DMS 273 (cell line): ENCODE measurements around the gene EPSTI1.
"Not testable (repeated sequence)": the region's sequence is repeated elsewhere in the genome, so short reads cannot be mapped to it uniquely, and the experiment has no call there.

ENCODE experiments used
- DNase-seq: peaks from one replicate; lab custom pipeline; 2025; ENCODE audit not compliant: unreplicated experiment; lab: John Stamatoyannopoulos, UW

Gene EPSTI1

DNA sequence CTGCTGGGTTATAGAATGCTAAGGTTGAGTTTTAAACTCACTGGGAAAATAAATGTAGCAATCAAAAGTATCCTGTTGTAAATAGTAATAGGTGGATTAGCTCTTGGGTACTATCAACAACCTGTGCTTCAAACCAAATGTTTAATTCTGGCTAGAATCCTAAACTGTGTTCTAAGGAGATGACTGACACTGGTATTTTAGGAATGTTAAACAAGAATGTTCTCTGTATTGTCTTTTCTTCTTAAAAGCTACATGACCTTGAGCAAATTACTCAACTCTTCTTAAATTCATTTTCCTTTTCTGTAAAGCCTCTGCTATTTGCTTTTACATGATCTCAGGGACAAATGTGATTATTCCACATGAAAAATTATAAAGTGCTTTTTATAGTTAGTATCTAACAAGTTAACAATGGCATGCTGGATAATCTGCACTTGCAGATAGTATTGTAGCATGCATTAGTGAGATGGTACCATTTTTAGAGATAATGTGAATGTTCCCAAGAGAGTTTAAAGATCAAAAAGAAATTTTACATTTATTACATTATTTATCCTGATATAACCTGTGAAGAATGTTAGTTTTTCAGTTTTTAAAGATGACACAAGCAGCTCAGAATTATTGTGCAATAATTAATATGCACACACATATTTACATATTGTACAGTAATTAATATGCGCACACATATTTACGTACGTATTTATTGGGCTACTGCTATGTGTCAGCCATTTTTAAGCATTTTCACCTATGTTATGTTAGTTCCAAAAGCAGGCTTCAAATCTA, 13.6 kb upstream of the EPSTI1 start:
- no peak for DNase-seq

DNA sequence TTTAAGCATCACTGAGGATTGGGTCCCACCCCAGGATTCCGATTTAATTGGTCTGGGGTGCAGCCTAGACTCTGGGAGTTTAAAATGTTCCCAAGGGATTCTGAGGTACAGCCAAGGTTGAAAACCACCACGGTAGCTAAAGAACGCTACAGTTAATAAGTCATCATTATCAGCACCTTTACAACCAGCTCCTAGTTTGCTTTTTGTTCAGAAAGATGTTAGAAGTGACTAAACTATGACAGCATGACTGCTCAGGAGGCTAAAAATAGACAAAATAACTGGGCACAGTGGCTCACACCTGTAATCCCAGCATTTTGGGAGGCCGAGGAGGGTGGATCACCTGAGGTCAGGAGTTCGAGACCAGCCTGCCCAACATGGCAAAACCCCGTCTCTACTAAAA, 11.7 kb upstream of the EPSTI1 start:
- DNase-seq: no peak

DNA sequence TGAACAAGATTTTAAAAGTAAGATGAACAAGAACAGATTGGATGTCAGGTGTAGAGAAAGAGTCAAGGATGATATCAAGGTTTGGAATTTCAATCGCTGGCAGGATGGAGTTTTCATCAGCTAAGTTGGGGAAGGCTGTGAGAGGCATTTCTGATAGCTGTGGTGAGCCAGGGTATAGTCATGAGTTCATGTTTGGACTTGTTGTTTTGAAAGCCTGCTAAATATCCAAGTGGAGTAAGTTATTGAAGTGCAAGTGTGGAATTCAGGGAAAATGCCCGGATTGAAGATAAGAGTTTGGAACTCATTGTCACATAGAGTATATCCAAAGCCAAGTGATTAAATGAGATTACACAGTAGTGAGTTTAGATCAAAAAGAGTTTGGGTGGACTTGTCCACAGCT, 11.0 kb upstream of the EPSTI1 start:
- no peak for DNase-seq

DNA sequence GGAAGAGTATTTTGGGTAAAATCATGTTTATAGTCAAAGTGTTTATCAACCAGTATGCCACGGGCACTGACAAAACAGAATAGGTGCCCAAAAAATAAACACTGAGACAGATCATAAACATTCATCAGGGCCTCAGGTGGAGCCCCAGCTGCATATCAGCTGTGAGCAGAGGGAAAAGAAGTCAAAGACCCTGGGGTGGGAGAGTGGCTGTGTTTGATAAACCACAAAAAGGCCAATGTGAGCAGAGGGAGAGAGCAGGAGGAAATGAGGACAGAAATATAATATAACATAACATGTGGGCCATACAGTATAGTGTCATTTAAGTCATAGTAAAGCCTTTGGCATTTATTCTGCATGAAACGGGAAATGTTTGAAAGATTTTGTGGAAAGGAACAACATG, 10.0 kb upstream of the EPSTI1 start:
- no peak for DNase-seq

DNA sequence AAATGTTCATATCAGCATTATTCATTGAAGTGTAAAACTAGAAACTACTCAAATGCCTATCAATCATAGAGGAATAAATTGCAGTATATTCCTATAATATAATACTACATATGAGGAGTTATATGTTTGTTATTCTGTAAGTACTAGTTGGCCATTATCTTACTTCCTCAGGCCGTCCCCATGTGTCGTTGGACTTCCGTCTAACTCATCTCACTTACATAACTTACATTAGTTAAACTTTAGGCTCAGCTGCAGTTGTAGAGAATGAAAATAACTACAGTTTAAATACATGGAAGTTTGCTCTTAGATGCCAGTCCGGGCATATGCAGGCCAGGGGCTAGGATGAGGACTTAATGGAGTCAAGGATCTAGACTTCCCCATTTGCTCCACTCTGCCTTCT, 8.6 kb upstream of the EPSTI1 start:
- no peak for DNase-seq

DNA sequence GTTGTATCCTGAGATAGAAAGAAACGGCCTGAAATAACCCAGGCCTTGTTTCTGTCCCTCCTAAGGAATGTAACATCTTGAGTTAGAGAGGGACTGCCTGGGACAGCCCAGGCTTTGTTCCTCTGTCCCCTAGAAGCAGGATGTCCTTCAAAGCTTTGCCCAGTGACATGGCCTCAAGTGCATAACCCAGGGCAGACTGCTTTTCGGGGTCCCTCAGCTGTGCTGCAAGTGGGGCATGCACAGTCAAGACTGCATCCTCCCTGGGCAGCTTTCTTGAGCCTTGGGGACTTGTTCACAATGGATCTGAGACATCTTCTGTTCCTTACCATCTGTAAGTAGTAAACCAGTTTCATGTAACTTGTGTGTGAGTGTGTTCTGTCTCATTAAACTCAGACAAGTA, 7.5 kb upstream of the EPSTI1 start:
- no peak for DNase-seq

DNA sequence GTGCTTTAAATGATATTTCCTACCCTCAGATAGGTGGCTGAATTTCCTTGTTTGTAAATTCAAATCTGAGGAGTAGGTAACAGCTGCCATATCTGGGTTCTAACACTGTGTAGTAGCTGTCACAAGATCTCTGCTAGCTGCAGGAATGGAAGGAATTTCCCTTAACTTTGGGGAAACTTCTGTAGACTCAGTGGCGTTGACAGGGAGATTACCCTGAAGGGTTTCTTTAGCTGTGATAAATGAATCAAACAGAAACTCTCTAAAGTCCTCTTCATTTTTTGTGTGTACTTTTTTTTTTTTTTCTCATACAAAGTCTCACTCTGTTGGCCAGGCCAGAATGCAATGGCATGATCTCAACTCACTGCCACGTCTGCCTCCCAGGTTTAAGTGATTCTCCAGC, 5.3 kb upstream of the EPSTI1 start:
- no peak for DNase-seq

DNA sequence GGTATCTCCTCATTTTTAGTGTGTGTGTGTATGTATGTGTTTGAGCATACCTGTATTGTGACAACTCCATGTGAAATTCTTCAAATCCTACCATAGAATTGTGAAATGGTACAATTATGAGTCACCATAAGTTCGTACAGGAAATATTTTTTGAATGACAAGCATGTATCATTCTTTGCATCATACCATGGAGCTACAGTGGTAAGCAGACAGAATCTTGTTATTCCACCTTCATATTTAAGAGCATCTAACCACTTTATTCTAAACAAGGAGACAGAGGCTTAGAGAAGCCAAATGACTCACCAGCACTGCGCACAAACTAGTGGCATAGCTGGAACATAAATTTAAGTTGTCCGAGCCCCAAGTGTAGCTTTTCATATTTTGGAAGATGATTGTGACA, 4.5 kb upstream of the EPSTI1 start:
- DNase-seq: no peak

DNA sequence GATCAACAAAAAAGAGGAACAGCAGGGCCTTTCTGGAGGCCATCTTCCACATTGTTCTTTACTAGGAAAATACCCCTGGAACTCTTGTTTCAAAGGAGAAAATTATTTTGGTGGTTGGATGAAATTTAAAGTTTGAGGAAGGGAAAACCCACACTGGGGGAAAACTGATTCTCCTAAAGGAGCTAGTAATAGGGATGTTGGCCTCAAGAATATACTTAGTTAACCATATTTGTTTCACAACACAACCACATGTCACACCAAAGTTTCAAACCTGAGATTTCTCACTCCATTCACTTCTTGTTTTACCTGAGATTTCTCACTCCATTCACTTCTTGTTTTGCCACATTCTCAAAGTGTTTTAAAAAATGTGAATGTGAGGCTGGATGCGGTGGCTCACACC, 2.8 kb upstream of the EPSTI1 start:
- no peak for DNase-seq

DNA sequence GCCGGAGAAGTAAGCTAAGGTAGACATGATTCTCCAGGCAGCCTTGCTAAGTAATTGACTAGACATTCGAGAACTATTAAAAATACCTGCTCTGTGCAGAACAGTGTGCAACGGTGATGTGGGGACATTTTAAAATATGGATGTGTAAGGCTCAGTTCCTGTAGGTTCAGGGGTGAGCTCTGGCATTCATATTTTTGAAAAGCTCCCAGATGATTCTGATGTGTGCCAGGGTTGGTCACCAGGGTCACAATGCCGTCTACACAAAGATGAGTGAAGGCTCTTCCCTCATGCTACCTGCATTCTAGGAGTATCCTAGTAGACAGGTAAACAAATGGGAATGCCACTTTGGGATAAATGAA, 702 bp upstream of the EPSTI1 start:
- no peak for DNase-seq

DNA sequence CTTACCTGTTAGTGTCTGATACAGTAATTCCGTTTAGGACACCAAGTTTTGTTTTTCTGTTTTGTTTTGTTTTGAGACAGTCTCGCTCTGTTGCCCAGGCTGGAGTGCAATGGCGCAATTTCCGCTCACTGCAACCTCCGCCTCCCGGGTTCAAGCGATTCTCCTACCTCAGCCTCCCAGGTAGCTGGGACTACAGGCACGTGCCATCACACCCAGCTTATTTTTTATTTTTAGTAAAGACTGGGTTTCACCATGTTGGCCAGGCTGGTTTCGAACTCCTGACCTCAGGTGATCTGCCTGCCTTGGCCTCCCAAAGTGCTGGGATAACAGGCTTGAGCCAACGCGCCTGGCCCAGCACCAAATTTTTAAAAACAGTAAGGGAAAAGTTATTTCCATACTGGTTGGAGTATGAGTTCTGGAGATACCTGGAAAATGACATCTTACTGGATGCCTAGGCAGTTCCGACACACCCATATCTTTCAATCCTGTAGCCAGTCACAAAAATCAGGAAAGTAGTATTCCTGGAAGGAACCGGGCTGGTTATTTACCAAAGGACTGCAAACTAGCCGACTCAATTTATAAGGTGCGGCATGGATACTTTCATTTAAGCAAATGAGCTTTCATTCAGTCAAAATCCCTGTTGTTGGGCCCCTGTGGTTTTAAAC, 676 bp downstream of the EPSTI1 start:
- not testable (repeated sequence) for DNase-seq

DNA sequence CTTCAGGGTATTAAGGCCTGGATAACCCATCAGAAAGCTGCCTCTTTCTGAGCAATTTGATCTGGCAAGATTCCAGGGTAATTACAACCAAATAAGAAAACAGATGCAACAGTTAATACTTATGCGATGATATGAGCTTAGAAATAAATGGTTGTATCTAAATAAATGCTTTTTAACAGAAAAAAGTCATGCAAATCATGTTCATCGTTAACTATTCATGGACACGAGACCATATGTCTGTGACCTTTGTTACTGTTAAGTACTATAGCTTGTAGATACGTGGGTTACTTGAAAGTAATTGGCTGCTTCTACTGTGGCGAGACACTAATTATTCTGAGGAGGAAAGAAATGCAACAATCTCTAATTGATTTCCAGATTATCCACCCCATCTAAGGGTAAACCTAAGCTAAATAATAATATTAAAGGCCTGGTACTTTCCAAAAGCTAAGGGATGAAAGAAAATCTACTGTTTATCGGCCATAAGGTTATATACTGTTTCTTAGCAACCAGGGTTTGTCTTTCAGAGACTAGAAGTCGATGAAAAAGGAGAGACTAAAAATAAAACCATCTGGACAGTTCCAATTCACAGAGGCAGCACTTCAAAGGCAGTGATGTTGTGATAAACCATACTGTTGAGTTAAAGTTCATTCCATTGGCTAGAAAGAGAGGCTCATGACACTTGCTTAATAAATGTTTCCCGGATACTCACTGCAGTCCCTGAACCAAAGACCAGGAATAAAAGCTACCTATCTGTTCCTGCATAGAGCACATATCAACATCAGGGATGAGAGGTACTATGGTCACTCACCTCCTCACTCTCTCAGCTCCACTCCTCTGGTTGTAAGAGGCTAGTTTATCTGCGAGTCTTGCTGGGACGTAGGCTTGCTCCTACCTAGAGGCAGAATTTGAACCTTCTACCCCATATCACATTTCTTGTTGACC, 1.5 kb downstream of the EPSTI1 start:
- DNase-seq: peak; percentile 83

DNA sequence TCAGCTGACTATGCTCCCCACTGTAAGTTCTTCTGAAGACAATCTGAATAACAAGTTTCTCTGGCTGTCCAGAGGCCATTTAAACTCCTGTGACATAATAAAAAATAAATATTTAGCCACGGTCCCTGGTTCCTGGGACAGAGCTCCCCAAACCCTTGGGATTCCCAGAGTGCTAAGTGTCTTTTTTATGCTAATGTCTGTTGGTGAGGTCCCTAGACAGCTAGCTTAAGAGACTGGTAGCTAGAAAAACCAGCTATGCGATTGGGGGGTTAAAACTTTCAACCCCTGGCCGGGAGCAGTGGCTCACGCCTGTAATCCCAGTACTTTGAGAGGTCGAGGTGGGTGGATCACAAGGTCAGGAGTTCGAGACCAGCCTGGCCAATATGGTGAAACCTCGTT, 5.9 kb downstream of the EPSTI1 start:
- no peak for DNase-seq

DNA sequence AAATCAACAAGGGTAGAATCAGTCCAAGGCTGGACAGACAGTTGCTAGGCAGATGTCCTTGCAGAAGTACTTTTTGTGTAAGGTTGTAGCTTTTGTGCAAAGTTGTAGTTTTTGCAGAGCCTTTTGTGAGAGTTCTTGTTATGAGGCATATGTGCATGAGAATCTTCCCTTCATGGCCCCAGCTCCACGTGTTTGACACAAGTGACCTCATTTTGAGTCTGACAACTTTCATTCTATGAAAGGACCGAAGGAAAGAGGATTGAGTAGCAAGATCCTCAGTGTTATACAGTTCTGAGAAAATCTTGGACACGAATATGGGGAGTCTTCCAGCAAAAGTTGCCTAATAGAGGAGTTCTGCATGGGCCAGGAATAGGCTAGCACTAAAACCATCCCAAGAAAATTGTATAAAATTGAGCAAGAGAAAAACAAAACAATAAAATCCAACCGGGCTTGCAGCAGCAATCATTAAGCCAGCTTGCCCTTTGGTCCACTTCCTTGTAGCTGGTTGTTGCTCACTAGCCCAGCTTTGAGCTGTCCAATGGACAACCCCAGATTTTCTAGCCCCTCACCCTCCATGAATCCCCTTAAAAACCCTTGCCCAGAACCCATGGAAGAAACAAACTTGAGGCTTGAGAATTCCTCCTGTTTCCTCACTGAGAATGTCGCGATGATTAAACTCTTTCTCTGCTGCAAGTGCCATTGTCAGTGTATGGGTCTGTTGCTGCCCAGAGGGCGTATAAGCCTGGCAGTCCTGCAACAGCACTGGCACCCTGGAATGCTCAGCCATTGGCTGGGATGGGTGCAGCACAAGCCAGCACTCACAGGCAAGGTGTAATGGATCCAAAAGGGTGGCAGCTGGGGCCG, 6.5 kb downstream of the EPSTI1 start:
- DNase-seq: peak; percentile 54

DNA sequence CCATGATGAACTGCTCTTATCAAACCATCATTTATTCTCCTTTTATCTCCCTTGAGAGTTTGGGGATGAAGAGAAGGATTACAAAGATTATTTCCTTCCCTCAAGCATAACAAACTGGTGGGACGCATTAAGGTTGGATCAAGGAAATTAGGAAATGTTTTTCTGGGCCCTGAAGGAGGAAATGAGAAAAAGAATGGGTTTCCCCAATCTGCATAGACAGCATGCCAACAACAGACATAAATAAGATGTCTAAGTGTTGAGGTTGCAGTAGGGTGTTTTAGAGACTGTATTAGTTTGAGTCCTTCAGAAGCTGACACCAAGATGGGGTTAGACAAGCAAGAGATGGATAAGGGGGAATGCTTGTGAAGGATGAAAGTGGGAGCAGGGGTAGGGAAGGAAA, 7.3 kb downstream of the EPSTI1 start:
- DNase-seq: no peak

DNA sequence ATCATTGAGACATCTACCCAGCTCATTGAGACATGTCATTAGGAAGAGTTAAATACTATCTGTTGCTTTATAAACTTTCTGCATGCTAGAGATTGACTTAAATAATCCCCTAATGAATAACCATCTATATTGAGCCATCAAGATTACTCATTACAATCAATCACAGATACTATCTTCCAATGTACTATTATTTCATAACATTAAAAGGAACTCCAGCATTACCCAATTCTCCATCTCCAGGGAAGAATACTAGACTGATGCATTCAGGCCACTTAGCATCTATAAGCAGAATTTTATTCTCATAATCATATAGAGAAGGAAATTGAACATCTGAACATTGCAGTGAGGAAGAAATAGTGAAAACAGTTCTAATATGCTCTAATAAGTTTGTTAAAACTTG, 8.0 kb downstream of the EPSTI1 start:
- DNase-seq: no peak

DNA sequence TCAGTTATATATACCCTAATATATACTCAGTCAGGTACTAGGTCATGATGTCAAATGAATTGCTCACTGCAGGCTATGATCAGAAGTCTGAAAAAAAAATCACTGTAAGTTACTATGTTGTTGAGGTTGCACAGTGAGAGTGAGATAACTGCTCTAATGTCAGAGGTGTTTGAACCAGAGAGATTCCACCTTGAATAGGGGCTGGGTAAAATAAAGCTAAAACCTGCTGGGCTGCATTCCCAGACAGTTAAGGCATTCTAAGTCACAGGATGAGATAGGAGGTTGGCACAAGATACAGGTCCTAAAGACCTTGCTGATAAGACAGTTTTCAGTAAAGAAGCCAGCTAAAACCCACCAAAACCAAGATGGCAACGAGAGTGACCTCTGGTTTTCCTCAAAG, 10.2 kb downstream of the EPSTI1 start:
- DNase-seq: no peak

DNA sequence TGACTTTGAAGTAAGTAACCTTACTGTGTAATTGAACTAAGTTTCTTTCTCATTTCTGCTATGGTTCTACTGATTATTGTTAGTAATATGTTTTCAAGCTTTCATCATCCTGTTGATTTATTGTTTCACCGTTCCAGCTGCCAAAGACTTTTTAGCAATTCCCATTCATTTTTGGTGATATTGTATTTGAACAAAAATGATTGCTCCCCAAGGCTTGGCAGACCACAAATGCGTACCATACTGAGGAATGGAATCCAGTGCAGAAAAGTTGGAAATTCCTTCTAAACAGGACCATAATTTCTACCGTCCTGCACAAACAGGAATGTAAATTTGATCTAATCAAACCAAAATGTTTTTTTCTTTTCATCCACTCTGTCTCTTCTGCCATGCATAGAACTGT, 10.7 kb downstream of the EPSTI1 start:
- no peak for DNase-seq

DNA sequence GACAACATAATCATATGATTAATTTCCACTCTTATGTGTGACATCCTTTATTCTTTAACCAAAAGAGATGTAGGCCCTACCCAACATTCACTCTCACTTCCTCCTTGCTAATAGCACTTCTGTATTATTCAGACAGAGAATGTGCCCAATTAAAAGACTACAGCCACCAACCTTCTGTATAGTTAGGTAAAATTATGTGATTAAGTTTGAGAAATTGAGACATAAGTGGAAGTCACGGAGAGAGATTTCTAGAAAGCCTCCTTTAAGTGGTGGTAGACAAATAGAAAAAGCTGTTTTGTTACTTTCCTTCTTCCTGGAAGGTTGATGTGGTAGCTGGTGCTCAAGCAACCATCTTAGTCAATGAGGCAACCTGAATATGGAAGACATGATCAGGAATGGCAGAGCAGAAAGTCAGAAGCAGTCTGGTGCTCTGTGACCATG, 14.8 kb downstream of the EPSTI1 start:
- DNase-seq: no peak

DNA sequence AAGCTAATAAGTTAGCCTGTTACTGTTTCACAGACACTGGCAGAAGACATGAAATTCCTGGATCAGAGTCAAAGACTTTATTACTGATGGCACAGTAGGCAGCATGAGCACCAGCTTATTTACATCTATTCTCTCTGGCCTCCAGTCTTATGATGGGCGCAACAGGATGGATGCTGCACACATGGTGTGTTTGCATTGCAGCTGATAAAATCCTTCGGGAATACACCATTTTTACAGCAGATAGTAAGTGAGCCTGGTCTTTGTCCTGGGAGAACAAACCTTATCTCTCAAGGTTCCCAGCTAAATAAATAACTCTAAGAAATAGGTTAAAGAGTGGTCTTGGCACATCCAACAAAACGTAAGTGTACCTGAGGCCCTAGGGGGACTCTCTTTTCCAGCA, 16.0 kb downstream of the EPSTI1 start:
- DNase-seq: no peak

DNA sequence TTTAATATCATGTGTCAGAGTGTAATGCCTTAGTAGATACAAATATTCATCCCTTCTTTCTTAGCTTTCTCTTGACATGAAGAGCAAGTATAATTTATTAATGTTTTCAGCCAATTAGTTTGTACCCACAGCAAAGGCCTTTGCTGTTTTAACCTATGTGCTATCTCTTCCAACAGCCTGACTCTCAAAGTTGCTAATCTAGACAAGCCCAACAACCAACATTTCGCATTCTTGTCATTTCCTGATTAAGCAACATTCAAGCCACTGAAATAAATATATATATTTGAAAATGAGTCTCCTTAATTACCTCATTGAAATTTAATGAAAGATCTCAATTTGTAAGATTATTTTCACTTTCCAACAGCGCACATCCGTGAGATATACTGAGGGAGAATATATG, 18.5 kb downstream of the EPSTI1 start:
- DNase-seq: no peak
